Measurements from ENCODE around the gene ZNF728.
"Not testable (repeated sequence)": the region's sequence is repeated elsewhere in the genome, so short reads cannot be mapped to it uniquely, and the experiment has no call there.

The ZNF728 gene

DNA sequence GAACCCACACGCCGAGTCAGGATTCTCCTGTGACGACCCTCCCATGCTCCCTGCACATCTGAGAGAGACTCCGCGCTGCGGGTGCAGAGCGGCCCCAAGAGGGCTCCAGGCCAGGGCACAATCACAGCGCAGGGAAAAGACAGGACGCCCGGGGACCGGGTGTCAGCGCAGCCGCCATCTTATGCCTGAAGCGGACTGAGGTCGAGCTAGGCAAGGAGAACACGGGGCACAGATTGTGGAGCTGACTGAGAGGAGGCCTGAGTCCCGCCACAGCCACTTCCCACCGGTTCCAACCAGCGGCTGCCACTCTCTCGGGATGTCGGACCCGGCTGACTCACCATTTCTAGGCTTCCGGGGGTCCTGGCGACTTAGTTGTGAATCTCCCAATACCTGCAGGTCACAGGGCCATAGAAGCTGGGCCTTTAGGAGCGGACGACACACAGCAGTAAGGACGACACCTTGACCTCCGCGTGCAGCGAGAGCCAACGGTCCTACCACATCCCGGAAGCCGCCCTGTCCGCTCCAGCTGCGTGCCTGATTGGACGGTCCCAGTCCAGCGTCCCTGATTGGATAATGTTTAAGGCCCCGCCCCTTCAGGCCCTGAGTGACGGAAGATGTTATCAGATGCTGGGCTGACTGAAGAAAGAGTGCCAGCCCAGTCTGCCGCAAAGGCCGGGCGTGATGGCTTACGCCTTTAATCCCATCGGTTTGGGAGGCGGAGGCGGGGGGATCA is at the start of gene ZNF728:
ZNF728 (minus strand) TSS at position 487 of the 733 bp plus-strand sequence; CDS start at position 341, 146 bp downstream.
- no peak for DNase-seq (ENCODE audit: low read depth)

DNA sequence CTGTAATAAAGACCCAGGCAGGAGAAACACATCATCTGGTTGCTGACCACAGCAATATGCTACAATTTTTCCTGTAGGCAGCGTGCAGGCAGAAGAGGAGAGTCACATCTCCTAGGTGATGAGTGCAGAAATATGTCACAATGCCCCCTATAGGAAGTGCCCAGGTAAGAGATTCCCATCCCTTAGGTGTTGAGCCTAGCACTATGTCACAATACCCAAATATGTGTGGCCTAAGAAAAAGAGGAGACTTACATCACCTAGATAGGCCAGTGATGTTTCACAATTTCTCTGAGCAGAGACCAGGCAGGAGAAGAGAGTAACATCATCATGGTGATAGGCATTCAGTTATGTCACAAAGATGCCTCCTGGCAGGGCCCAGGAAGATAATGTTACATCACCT is 49.4 kb upstream of the ZNF728 start:
- no peak for DNase-seq (ENCODE audit: low read depth)

DNA sequence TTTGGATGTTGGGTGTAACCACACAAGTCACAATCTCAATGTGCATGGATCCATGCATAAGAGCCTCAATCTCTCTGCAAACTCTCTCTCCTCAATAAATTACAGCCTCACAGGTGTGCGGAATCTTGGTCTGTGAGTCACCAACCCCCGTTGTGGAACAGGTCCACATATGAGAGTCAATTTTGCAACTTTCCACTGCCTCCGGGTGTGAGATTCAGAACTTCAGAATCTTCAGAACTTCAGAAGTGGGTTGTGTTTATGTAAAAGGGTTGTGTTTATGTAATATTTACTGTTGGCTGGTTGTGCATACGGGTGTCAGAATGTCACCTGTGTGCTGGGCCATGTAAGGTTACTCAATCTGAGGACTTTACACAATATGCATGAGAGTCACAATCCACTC is 46.3 kb upstream of the ZNF728 start:
- no peak for DNase-seq (ENCODE audit: low read depth)

DNA sequence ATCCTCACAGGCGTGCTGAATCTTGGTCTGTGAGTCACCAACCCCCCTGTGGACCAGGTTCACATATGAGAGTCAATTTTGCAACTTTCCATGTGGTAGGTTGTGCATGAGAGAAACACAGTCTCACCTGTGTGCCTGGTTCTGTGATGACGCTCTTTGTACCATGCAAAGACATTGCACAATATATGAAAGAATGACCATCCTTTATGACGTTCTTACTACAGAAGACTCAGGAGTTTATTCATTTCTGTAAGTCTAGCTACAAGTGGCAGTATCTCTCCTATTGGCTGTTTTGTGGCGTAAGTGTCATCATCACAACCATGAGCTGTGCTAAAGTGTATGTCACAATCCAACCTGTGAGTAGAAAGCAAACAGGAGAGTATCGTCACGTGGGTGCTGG is 43.8 kb upstream of the ZNF728 start:
- no peak for DNase-seq (ENCODE audit: low read depth)

DNA sequence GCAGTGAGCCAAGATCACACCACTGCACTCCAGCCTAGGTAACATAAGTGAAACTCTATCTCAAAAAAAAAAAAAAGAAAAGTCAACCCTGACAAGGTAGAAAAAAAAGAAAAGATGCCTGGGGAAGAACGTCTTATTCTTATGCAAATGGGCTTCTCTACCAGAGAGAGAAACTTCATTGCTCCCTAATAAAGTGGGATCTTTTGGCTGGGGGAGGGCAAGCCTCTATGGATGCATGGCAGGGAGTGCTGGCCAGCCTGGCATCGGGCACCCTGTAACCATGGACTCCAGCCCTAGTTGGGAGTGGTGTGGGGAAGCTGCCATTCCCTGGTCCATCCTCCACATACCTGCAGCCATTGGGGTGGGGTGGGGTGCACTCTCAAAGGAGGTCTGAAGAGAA is 30.7 kb upstream of the ZNF728 start:
- no peak for DNase-seq (ENCODE audit: low read depth)

DNA sequence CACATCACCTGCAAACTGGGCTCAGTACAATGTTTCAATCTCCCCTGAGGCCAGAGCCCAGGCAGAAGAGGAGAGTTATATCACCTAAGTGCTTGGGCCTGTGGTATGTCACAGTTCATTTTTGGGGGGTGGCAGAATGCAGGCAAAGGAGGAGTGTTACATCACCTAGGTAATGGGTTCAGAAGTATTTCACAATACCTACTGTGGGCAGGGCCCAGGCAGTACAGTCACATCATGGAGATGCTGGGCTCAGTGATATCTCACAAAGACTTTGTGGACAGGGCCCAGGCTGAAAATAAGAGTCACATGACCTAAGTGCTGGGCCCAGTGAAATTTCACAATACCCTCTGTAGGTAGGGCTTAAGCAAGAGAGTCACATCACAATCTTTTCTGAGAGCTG is 12.7 kb upstream of the ZNF728 start:
- DNase-seq (ENCODE audit: low read depth), result no peak

DNA sequence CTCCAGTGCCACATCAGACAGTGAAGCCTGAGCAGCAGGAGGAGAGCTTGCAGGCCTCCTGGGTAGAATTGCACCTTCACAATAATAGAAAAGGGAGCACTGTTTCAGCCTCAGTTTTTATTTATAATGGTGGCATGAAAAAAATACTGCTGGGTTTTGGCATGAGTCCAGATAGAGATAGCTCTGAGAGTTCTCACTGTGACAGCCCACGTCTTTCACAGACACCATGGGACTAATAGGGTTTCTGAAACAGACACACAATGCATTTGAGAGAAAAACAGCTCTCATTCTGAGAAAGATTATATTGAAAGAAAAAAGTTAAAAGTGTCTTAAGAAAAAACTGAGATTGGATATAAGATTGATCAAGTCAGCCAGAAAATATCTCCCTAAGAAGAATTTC is 8.0 kb downstream of the ZNF728 start:
- DNase-seq (ENCODE audit: low read depth), result not testable (repeated sequence)

DNA sequence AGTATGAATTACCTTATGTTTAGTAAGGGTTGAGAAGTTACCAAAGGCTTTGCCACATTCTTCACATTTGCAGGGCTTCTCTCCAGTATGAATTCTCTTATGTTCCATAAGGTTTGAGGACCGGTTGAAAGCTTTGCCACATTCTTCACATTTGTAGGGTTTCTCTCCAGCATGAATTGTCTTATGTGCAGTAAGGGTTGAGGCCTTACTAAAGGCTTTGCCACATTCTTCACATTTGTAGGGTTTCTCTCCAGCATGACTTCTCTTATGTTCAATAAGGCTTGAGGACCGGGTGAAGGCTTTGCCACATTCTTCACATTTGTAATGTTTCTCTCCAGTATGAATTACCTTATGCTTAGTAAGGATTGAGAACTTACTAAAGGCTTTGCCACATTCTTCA is 26.7 kb downstream of the ZNF728 start:
- DNase-seq (ENCODE audit: low read depth), result no peak

DNA sequence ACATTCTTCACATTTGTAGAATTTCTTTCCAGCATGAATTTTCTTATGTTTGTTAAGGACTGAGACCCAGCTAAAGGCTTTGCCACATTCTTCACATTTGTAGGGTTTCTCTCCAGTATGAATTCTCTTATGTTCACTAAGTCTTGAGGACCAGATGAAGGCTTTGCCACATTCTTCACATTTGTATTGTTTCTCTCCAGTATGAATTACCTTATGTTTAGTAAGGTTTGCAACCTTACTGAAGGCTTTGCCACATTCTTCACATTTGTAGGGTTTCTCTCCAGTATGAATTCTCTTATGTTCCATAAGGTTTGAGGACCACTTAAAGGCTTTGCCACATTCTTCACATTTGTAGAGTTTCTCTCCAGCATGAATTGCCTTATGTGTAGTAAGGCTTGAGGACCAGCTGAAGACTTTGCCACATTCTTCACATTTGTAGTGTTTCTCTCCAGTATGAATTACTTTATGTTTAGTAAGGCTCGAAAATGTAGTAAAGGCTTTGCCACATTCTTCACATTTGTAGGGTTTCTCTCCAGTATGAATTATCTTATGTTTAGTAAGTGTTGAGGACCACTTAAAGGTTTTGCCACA is 27.3 kb downstream of the ZNF728 start:
- not testable (repeated sequence) for DNase-seq (ENCODE audit: low read depth)

DNA sequence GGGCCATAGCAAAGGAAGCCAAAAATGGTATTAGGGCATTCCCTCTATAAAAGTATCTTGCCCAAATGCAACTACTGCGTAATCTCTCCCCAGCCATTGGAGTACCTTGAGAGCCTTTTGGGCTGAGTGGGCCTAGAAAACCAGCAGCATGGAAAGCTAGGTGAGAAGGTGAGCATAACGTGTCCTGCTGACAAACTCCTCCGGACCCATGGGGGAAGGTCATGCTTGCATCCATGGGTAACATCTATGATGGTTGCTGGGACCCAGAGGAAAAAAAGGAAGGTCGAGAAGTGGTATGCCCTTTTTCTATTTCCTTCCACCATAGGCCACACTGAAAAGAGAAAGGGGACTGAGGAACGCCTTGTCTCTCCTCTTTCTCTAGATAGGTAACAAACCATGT is 57.4 kb downstream of the ZNF728 start:
- DNase-seq (ENCODE audit: low read depth), result no peak

DNA sequence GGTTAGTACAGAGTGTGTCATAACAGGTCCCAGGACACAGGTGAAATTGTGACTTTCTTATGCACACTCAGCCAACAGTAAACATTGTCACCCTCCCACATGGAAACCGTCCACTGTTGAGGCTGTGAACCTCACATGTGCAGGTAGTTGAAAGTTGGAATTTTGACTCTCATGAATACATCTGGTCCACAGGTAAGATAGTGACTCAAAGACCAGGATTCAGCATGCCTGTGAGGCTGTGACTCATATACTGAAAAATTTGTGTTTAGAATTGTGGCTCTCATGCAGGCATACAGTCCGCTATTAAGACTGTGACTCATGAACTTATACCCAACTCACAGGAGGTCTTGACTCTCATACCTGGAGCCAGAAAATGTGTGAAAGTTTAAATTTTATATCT is 67.8 kb downstream of the ZNF728 start:
- no peak for DNase-seq (ENCODE audit: low read depth)

DNA sequence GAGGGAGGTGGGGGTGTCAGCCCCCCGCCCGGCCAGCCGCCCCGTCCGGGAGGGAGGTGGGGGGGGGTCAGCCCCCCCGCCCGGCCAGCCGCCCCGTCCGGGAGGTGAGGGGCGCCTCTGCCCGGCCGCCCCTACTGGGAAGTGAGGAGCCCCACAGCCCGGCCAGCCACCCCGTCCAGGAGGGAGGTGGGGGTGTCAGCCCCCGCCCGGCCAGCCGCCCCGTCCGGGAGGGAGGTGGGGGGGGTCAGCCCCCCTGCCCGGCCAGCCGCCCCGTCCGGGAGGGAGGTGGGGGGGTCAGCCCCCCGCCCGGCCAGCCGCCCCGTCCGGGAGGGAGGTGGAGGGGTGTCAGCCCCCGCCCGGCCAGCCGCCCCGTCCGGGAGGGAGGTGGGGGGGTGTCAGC is 75.4 kb downstream of the ZNF728 start:
- DNase-seq (ENCODE audit: low read depth), result not testable (repeated sequence)

DNA sequence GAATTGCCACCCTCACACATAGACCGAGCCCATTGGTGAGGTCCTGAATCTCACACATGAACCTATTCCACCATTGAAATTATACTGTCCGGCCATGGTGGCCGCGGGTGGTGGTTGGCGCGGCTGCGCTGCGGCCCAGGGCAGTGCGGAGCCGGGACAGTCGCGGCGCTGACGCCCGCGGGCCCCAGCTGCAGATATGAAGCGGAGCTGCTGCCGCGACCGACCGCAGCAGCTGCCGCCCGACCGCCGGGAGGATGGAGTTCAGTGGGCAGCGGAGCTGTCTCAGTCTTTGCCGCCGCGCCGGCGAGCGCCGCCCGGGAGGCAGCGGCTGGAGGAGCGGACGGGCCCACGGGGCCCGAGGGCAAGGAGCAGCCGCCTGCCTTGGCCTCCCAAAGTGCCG is 77.8 kb downstream of the ZNF728 start:
- DNase-seq (ENCODE audit: low read depth), result not testable (repeated sequence)

Measured in T-helper 22 cell (primary cell).